IPS-NIHi11 (cell line): ENCODE measurements around the gene UBE2V1.

Experiments
- DNase-seq: peaks from one replicate; pipeline ENCODE4 v3.0.0; 2012; ENCODE audit warnings: mixed read lengths, low spot score

The UBE2V1 gene

GRCh38 chr20:50043573-50044352, 69.2 kb downstream of the UBE2V1 start:
- no peak for DNase-seq

DNA sequence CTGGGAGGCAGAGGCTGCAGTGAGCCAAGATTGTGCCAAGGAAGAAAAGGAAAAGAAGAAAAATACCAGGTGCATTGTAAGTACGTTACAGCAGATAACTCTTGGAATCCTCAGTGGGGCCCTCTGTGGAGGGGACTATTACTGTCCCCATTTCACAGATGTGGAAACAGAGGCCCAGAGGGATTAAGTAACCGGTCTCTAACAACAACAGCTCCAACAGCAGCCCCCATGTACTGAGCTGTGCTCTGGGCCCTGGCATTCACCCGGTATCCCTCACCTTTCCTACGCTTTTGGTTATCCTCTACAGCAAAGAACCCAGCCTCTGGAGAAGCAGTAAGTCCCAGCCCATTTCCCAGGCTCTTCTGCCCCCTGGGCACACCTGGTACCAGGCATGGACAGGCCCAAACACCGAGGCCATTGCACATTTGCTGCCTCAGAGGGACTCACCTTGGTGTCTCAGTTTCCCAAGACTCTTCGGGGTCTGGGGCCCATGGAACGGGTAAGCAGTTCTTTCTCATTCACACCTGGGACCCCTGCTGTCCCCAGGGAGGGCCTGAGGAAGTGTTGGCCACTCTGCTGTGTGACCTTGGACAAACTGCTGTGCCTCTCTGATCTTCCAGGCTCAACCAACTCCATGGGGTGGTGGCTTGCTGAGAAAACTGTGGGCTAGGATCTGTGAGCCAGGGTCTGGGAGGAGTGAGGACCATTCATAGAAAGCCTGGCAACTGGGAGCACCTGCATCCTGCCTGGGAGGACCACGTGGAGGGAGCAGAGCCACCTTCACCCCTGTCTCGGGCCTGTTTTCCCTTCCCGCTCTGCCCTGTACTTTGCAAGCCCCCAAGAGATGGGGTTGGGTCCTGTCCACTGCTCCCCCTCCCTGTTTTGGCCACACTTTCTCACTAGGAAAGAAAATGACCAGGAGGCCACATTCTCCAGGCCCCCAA, 70.3 kb downstream of the UBE2V1 start:
- no peak for DNase-seq

DNA sequence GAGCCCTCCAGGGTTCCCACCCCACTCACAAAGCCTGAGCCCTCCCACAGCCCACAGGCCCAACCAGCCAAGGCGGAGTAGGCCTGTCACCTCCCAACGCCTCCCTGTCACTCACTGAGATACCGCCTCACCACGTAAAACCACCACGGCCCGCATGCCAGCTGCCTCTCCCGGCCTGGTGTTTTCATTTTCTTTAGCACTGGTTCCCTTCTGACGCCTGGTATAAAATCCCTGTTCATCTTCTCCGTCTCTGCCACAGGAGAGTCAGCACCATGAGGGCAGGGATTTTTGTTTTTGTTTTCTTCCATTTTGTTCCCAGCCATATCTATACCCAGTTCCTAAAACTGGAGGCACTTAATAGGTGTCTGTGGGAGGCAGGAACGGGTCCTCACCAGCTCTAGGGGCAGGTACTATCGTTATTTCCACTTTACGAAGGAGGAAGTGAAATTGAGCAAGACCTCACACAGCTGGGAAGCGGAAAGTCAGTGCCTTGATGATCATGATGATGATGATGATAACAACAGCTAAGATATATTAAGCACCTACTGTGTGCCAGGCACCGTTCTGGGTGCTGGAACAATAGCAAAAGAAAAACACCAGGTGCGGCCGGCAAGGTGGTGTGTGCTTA, 71.6 kb downstream of the UBE2V1 start:
- DNase-seq: no peak

DNA sequence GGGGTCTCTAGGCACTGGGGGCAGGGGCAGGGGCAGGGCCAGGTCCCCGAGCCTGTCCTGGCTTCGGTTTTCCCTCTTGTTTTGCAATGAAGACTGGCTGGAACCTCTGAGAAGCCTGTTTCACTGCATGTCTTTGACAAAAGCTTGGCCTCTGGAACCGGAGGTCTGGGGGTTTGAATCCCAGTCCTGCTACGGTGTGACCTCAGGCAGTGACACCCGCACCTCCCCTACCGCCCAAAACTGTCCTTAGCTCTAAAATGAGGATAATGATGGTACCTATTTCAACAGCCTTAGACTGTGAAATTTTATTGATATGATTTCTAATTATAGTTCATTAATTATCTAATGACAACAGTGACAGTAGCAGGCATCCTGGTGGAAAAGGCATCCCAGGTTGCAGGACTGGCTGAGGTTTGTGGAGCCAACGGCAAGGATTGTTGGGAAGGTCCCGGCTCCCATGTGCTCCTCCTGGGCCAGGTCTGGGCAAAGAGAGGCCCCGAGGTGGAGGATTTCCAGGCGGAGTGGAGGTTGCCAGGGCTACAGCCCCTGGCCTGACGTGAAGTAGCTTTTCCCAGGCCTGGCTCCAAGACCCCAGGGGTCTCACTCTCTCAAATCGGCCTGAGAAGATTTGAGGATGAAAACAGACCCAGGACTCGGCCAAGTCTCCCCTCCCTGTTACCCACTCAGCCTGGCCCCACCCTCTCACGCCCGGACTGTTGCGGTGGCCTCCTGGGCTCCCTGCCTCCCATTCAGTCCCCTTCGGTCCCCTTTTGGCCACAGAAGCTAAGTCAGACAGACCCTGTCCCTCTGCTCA, 72.3 kb downstream of the UBE2V1 start:
- DNase-seq: no peak

DNA sequence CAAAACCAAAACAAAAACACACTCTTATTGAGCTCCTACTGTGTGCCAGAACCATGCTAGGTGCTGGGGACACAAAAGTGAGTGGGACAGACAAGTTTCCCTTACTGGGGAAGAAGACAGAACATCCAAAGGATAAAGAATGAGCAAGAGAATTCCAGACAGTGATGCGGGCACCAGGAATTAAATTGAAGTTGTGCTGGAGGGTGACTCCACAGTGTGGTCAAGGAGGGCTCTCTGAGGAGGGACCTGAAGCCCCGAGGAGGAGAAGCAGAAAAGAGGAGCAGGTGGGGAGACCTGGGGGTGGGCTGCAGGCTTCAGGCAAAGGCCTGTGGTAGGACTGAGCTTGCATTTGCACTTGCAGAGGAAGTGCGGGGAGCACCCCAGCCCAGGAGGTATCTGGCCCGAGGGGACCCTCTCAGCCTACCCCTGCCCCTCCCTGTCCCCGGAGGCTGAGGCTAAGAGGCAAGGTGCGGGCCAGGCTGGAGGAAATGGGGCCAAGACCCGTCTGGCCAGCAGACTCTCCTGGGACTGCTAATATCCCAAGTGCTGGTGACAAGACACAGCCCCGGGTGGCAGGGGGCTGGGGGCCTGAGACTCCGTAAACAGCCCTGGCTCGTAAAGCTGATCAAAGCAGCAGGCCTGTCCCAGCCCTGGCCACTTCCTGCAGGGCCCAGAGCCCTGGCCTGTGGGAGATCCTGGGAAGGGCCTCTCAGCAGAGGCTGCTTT, 73.1 kb downstream of the UBE2V1 start:
- DNase-seq: no peak

DNA sequence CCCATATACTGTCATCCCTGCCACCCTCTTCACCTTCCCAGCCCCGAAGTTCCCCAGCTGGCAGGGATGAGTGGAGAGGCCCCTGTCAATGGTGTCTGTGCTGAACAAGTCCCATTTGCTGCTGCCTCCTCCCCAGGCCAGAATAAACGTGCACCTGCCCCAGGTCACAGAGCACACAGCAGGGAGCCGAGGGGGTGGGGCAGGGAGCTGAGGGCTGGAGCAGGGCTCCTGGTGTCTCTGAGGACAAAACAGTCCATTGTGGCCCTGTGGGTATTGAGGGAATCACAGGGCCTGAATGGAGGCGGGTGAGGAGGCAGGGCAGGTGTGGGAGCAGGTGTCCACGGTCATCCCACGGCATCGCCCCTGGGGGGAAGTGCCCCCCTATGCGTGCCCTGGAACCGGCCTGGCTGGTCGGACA, 74.4 kb downstream of the UBE2V1 start:
- DNase-seq: peak; percentile 75

- DNase-seq: no peak
Observed at GRCh38 chr20:50038169-50038568, 74.8 kb downstream of the UBE2V1 start.

DNA sequence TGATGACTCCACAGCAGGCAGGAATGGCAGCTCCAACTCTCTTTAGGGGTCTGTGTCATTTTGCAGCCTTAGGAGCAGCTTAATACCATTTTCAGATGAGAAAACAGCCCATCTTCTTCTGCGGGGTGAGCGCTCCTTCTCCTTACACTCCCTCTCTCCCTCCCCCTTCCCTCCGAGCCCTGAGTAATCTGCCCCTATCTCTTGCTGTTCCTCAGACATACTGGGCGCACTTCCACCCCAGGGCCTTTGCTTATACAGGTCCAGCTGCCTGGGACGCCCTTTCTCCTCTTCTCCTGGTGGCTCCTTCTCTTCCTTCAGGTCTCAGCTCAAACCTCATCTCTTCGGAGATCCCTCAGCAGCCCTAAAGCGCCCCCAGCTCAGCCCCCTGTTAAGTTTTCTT, 75.4 kb downstream of the UBE2V1 start:
- DNase-seq: no peak

GRCh38 chr20:50037123-50037522, 75.8 kb downstream of the UBE2V1 start:
- no peak for DNase-seq

- no peak for DNase-seq
Observed at GRCh38 chr20:50036703-50037102, 76.2 kb downstream of the UBE2V1 start.

DNA sequence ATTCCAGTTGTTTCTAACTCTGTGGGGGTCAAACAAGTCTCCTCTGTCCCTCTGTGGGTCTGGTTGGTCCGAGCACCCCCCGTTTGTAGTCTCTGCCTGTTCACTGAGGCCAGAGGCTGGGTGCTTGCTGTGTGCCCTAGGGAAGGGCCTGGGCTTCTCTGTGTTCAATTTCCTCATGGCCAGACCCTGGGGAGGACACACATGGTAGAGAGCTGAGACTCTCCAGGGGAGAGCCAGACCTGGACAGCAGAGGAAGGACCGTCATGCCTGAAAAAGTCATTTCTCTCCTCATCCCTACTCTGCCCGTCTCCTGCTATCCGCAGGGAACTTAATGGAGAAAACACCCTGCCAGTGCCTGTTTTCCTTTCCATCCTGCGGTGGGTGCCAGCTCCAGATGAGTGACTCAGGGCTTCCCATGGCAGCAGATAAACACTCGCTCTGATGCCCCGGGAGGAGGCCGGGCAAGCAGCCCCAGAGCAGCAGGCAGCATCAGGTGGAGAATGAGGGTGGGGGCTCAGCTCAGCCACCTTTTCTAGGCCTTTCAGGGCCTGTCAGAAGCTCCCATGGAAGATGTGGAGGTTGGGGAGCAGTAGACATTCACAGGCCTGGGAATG, 78.3 kb downstream of the UBE2V1 start:
- no peak for DNase-seq

DNA sequence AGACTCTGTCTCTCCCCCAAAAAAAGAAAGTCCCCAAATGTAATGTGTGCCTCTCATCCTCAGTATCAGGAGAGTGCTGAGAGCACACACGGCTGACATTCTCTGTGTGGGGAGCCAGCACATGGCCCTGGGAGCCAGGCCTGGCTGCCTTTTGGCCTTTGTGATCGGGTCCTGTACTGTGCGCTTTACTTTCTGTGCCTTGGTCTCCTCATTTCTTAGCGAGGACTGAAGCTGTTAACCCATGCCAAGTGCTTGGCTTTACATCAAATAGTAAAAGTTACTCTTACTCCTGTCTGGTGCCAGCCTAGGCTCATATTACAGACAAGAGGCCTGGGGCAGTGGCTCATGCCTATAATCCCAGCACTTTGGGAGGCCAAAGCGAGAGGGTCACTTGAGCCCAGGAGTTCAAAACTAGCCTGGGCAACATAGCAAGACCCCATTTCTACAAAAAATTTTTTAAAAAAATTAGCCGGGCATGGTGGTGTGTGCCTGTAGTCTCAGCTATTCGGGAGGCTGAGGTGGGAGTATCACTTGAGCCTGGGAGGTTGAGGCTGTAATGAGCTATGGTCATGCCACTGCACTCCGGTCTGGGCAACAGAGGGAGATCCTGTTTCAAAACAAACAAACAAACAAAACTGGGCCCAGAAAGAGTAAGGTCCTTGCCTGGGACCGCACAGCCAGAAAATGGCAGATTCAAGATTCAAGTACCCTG, 79.8 kb downstream of the UBE2V1 start:
- DNase-seq: no peak
